HEK293 (cell line): ENCODE results near the gene PKD2.

ENCODE experiments used
- CTCF ChIA-PET: fragments of 350-600 bp; formaldehyde crosslinking; extraction: SDS; loops from one replicate; lab custom pipeline; 2021; ENCODE audit warnings: antibody characterized with exemption; lab: Yijun Ruan, JAX
- POLR2A ChIA-PET: fragments of 300-600 bp; formaldehyde crosslinking; extraction: SDS; loops from one replicate; lab custom pipeline; 2020; ENCODE audit warnings: antibody characterized with exemption, inconsistent platforms; lab: Yijun Ruan, JAX
- H3K27ac ChIP-seq: fragments of 200-500 bp; sonication (Bioruptor generic); 2 replicates; pipeline ENCODE4 v1.5.1; 2014; ENCODE audit warnings: low read depth, low read length, control low read depth, inconsistent platforms; ENCODE audit errors: extremely low read depth
- H3K36me3 ChIP-seq, 2 experiments: fragments of 200-500 bp in 1 of 2; sonication (Bioruptor generic) in 1 of 2; 1 replicate in 1 of 2; 2 replicates in 1 of 2; pipeline ENCODE4 v1.5.1; 2014 to 2017; ENCODE audit warnings: inconsistent platforms in 2 of 2, low read length in 2 of 2; ENCODE audit not compliant: control insufficient read depth in 2 of 2, insufficient read depth in 1 of 2
- H3K4me1 ChIP-seq: fragments of 200-500 bp; sonication (Bioruptor generic); 2 replicates; pipeline ENCODE4 v1.5.1; 2014; ENCODE audit warnings: mild to moderate bottlenecking, low read length, inconsistent platforms; ENCODE audit not compliant: control insufficient read depth, insufficient read depth
- H3K4me3 ChIP-seq: 2 replicates; pipeline ENCODE4 v1.5.1; 2011; ENCODE audit warnings: low read depth, mild to moderate bottlenecking, control low read depth, low read length, moderate library complexity
- H3K9me3 ChIP-seq: fragments of 200-500 bp; sonication (Bioruptor generic); 2 replicates; pipeline ENCODE4 v1.5.1; 2014; ENCODE audit warnings: low read depth, low read length, inconsistent platforms; ENCODE audit not compliant: control insufficient read depth, insufficient read depth
- FEZF1 ChIP-seq: fragments of 450-650 bp; formaldehyde crosslinking; IDR thresholded peaks from 2 replicates; pipeline ENCODE4 v1.5.1; 2016; ENCODE audit warnings: missing biosample characterization, missing genetic modification characterization
- GFI1B ChIP-seq: fragments of 450-650 bp; formaldehyde crosslinking; IDR thresholded peaks from 2 replicates; pipeline ENCODE4 v1.5.1; 2016; ENCODE audit warnings: missing biosample characterization, missing genetic modification characterization
- HOXA7 ChIP-seq: sonication (generic); formaldehyde crosslinking; IDR thresholded peaks from 2 replicates; pipeline ENCODE4 v1.8.1; 2022; ENCODE audit warnings: missing genetic modification reagents, borderline replicate concordance
- KLF1 ChIP-seq: fragments of 450-650 bp; formaldehyde crosslinking; IDR thresholded peaks from 2 replicates; pipeline ENCODE4 v1.5.1; 2016; ENCODE audit warnings: missing biosample characterization, missing genetic modification characterization
- SALL2 ChIP-seq: fragments of 450-650 bp; formaldehyde crosslinking; IDR thresholded peaks from 2 replicates; pipeline ENCODE4 v1.5.0; 2017; ENCODE audit warnings: missing biosample characterization, mild to moderate bottlenecking, missing genetic modification characterization, borderline replicate concordance
- WT1 ChIP-seq: fragments of 450-650 bp; formaldehyde crosslinking; IDR thresholded peaks from 2 replicates; pipeline ENCODE4 v1.5.1; 2016; ENCODE audit warnings: missing biosample characterization, missing genetic modification characterization
- YY2 ChIP-seq: fragments of 450-650 bp; formaldehyde crosslinking; IDR thresholded peaks from 2 replicates; pipeline ENCODE4 v1.5.1; 2016; ENCODE audit warnings: missing biosample characterization, missing genetic modification characterization
- ZBTB48 ChIP-seq: fragments of 450-650 bp; formaldehyde crosslinking; IDR thresholded peaks from 2 replicates; pipeline ENCODE4 v1.5.1; 2016; ENCODE audit warnings: missing biosample characterization, missing genetic modification characterization
- ZFHX2 ChIP-seq: fragments of 450-650 bp; formaldehyde crosslinking; conservative IDR thresholded peaks from 2 replicates; pipeline ENCODE4 v1.5.1; 2016; ENCODE audit warnings: missing biosample characterization, missing genetic modification characterization
- ZFP37 ChIP-seq: fragments of 450-650 bp; formaldehyde crosslinking; IDR thresholded peaks from 2 replicates; pipeline ENCODE4 v1.5.1; 2016; ENCODE audit warnings: missing biosample characterization, missing genetic modification characterization
- ZNF114 ChIP-seq: fragments of 450-650 bp; formaldehyde crosslinking; IDR thresholded peaks from 2 replicates; pipeline ENCODE4 v1.5.0; 2017; ENCODE audit warnings: missing biosample characterization, missing genetic modification characterization
- ZNF174 ChIP-seq: fragments of 450-650 bp; formaldehyde crosslinking; IDR thresholded peaks from 2 replicates; pipeline ENCODE4 v1.5.0; 2017; ENCODE audit warnings: missing biosample characterization, mild to moderate bottlenecking, missing genetic modification characterization
- ZNF202 ChIP-seq: fragments of 450-650 bp; formaldehyde crosslinking; IDR thresholded peaks from 2 replicates; pipeline ENCODE4 v1.5.1; 2016; ENCODE audit warnings: missing biosample characterization, missing genetic modification characterization, borderline replicate concordance
- ZNF221 ChIP-seq: fragments of 450-650 bp; formaldehyde crosslinking; IDR thresholded peaks from 2 replicates; pipeline ENCODE4 v1.5.1; 2017; ENCODE audit warnings: missing biosample characterization, missing genetic modification characterization, borderline replicate concordance
- ZNF335 ChIP-seq: fragments of 450-650 bp; formaldehyde crosslinking; conservative IDR thresholded peaks from 2 replicates; pipeline ENCODE4 v1.5.1; 2016; ENCODE audit warnings: missing biosample characterization, missing genetic modification characterization
- ZNF366 ChIP-seq: fragments of 450-650 bp; formaldehyde crosslinking; conservative IDR thresholded peaks from 2 replicates; pipeline ENCODE4 v1.5.1; 2016; ENCODE audit warnings: missing biosample characterization, missing genetic modification characterization
- ZNF391 ChIP-seq: fragments of 450-650 bp; formaldehyde crosslinking; IDR thresholded peaks from 2 replicates; pipeline ENCODE4 v1.5.1; 2016; ENCODE audit warnings: low read depth, missing biosample characterization, missing genetic modification characterization, borderline replicate concordance
- ZNF501 ChIP-seq: fragments of 450-650 bp; formaldehyde crosslinking; IDR thresholded peaks from 2 replicates; pipeline ENCODE4 v1.5.1; 2016; ENCODE audit warnings: missing biosample characterization, missing genetic modification characterization
- ZNF558 ChIP-seq: fragments of 450-650 bp; formaldehyde crosslinking; IDR thresholded peaks from 2 replicates; pipeline ENCODE4 v1.5.1; 2016; ENCODE audit warnings: missing biosample characterization, missing genetic modification characterization
- ZNF623 ChIP-seq: fragments of 450-650 bp; formaldehyde crosslinking; IDR thresholded peaks from 2 replicates; pipeline ENCODE4 v1.5.1; 2016; ENCODE audit warnings: missing biosample characterization, missing genetic modification characterization
- ZNF658 ChIP-seq: fragments of 450-650 bp; formaldehyde crosslinking; IDR thresholded peaks from 2 replicates; pipeline ENCODE4; 2016; ENCODE audit warnings: missing biosample characterization, missing genetic modification characterization
- ZNF747 ChIP-seq: fragments of 450-650 bp; formaldehyde crosslinking; IDR thresholded peaks from 2 replicates; pipeline ENCODE4 v1.5.1; 2016; ENCODE audit warnings: missing biosample characterization, missing genetic modification characterization
- ZNF791 ChIP-seq: fragments of 450-650 bp; formaldehyde crosslinking; IDR thresholded peaks from 2 replicates; pipeline ENCODE4 v1.5.1; 2016; ENCODE audit warnings: missing biosample characterization, missing genetic modification characterization
- ZSCAN16 ChIP-seq: fragments of 450-650 bp; formaldehyde crosslinking; IDR thresholded peaks from 2 replicates; pipeline ENCODE4 v1.5.1; 2016; ENCODE audit warnings: missing biosample characterization, missing genetic modification characterization
- ZSCAN30 ChIP-seq: fragments of 450-650 bp; IDR thresholded peaks from 2 replicates; pipeline ENCODE4 v1.5.1; 2018; ENCODE audit warnings: missing biosample characterization, mild to moderate bottlenecking, missing genetic modification characterization, moderate library complexity
- TF ChIP-seq, protein P1 (sequence below): fragments of 450-650 bp; formaldehyde crosslinking; IDR thresholded peaks from 2 replicates; pipeline ENCODE4 v1.5.1; 2017; ENCODE audit warnings: missing biosample characterization, missing genetic modification characterization
- TF ChIP-seq, protein P2 (sequence below): fragments of 450-650 bp; formaldehyde crosslinking; IDR thresholded peaks from 2 replicates; pipeline ENCODE4 v1.5.1; 2017; ENCODE audit warnings: missing biosample characterization, mild to moderate bottlenecking, missing genetic modification characterization, moderate library complexity
- TF ChIP-seq, protein P3 (sequence below): fragments of 450-650 bp; formaldehyde crosslinking; IDR thresholded peaks from 2 replicates; pipeline ENCODE4 v1.5.1; 2016; ENCODE audit warnings: missing biosample characterization, missing genetic modification characterization

Gene PKD2

DNA sequence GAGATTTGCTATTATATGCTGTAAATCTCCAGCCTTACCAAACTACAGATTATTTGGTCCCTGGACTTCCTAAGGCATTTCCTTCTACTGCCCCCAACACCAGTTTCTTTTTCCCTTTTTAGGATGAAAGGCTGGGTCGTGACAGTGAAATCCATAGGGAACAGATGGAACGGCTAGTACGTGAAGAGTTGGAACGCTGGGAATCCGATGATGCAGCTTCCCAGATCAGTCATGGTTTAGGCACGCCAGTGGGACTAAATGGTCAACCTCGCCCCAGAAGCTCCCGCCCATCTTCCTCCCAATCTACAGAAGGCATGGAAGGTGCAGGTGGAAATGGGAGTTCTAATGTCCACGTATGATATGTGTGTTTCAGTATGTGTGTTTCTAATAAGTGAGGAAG lies 67.9 kb downstream of the PKD2 start:
- CTCF ChIA-PET, result interaction anchor here (0.6 to 0.9 kb wide), 2 partner anchors 10 to 136 kb away, joined by 3 to 6 read pairs; no protein-coding TSS in a partner anchor
- no peak for TF ChIP-seq ZNF174
- no peaks in the 10 kb centered on the region for H3K9me3 ChIP-seq
- H3K4me1 ChIP-seq, result no peaks in the 10 kb centered on the region
- no peak overlapping the region for H3K27ac ChIP-seq
- POLR2A ChIA-PET, result no interaction called here
- no peak overlapping the region for H3K4me3 ChIP-seq
- H3K36me3 ChIP-seq, result peaks cover 26 to 68% of the 10 kb centered on the region in 2 experiments

DNA sequence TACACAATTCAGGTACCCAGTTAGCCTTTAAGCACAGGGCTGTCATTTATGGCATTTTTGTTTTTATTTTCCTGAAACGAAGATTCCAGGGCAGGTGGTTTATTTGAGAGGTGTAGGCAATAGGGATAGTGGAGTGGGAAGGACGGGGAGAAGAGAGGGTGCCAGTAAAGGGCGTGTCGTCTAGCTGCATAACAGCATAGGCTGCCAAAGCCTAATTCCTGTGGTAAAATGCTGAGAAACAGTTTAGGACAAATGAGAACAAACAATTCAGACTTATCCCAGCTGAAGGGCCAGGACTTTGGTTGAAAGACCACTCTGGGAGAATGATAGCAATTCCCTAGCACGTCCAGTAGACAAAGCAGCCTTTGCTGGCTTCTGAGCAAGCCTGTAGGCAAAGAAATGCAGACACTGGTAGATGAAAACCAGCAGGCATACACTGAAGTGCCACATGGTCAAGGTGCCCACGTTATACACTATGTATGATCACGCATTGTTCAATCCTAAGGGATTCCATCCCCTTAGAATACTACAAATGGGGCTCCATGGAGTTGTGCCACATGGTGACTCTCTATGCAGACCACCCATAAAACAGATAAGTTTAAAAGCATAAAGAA lies 70.6 kb downstream of the PKD2 start:
- no peak for TF ChIP-seq KLF1 (tag by site-specific recombination)
- TF ChIP-seq ZNF623, result no peak
- no peak for TF ChIP-seq ZNF202 (tag by site-specific recombination)
- no peak for TF ChIP-seq FEZF1
- TF ChIP-seq ZNF558 (tag by site-specific recombination), result no peak
- no peak for TF ChIP-seq ZNF747 (tag by site-specific recombination)
- TF ChIP-seq ZSCAN30 (tag by site-specific recombination), result no peak
- TF ChIP-seq YY2 (tag by site-specific recombination), result no peak
- no peak for TF ChIP-seq ZNF391
- no peak for TF ChIP-seq ZFP37
- TF ChIP-seq, protein P1, sequence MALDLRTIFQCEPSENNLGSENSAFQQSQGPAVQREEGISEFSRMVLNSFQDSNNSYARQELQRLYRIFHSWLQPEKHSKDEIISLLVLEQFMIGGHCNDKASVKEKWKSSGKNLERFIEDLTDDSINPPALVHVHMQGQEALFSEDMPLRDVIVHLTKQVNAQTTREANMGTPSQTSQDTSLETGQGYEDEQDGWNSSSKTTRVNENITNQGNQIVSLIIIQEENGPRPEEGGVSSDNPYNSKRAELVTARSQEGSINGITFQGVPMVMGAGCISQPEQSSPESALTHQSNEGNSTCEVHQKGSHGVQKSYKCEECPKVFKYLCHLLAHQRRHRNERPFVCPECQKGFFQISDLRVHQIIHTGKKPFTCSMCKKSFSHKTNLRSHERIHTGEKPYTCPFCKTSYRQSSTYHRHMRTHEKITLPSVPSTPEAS (tag by site-specific recombination), result no peak
- no peak for TF ChIP-seq ZSCAN16 (tag by site-specific recombination)
- no peak for TF ChIP-seq ZNF658 (tag by site-specific recombination)
- TF ChIP-seq HOXA7 (CRISPR knock-in tag), result no peak
- no peaks in the 10 kb centered on the region for H3K4me1 ChIP-seq
- H3K36me3 ChIP-seq, result peaks cover 6 to 44% of the 10 kb centered on the region in 2 experiments
- ChIA-PET CTCF (no interaction called here), POLR2A (no interaction called here)
- H3K9me3 ChIP-seq, result no peaks in the 10 kb centered on the region
- no peak overlapping the region for H3K27ac ChIP-seq
- H3K4me3 ChIP-seq, result no peak overlapping the region

DNA sequence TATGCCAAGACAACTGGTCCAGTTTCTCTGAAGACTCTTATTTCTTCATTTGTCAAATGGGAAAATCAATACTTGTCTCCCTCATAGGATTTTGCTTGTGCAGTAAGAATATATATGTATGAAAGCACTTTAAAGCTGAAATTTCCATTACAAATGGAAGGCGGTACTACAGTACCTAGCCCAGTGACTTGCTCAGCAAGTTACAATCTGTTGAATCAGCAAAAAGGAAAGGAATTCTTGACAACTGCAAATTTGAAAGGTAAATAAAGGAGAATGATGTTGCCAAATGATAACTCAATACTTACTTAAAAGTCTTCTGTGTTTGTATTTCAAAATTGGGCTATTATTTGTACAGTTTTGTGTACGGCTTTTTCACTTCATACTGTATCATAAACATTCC lies 71.1 kb downstream of the PKD2 start:
- no peak overlapping the region for H3K27ac ChIP-seq
- H3K36me3 ChIP-seq, result peaks cover 6 to 40% of the 10 kb centered on the region in 2 experiments; a peak in 2 of 3 replicates
- H3K4me3 ChIP-seq, result no peak overlapping the region
- H3K4me1 ChIP-seq, result no peaks in the 10 kb centered on the region
- ChIA-PET POLR2A (no interaction called here), CTCF (no interaction called here)
- no peaks in the 10 kb centered on the region for H3K9me3 ChIP-seq
- TF ChIP-seq ZFHX2 (no peak), WT1 (tag by site-specific recombination) (no peak), ZNF335 (no peak), ZNF366 (tag by site-specific recombination) (no peak), ZNF791 (no peak), ZBTB48 (no peak), ZNF501 (tag by site-specific recombination) (no peak), ZNF202 (tag by site-specific recombination) (no peak), SALL2 (tag by site-specific recombination) (no peak), GFI1B (tag by site-specific recombination) (no peak), ZNF221 (tag by site-specific recombination) (no peak), ZNF114 (tag by site-specific recombination) (no peak)
- TF ChIP-seq, protein P1 (tag by site-specific recombination), result no peak
- TF ChIP-seq, protein P2, sequence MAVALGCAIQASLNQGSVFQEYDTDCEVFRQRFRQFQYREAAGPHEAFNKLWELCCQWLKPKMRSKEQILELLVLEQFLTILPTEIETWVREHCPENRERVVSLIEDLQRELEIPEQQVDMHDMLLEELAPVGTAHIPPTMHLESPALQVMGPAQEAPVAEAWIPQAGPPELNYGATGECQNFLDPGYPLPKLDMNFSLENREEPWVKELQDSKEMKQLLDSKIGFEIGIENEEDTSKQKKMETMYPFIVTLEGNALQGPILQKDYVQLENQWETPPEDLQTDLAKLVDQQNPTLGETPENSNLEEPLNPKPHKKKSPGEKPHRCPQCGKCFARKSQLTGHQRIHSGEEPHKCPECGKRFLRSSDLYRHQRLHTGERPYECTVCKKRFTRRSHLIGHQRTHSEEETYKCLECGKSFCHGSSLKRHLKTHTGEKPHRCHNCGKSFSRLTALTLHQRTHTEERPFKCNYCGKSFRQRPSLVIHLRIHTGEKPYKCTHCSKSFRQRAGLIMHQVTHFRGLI (tag by site-specific recombination), result no peak
- TF ChIP-seq, protein P3, sequence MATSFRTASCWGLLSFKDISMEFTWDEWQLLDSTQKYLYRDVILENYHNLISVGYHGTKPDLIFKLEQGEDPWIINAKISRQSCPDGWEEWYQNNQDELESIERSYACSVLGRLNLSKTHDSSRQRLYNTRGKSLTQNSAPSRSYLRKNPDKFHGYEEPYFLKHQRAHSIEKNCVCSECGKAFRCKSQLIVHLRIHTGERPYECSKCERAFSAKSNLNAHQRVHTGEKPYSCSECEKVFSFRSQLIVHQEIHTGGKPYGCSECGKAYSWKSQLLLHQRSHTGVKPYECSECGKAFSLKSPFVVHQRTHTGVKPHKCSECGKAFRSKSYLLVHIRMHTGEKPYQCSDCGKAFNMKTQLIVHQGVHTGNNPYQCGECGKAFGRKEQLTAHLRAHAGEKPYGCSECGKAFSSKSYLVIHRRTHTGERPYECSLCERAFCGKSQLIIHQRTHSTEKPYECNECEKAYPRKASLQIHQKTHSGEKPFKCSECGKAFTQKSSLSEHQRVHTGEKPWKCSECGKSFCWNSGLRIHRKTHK (tag by site-specific recombination), result no peak
